ENCODE results near the gene CCDC167.

The CCDC167 gene

DNA sequence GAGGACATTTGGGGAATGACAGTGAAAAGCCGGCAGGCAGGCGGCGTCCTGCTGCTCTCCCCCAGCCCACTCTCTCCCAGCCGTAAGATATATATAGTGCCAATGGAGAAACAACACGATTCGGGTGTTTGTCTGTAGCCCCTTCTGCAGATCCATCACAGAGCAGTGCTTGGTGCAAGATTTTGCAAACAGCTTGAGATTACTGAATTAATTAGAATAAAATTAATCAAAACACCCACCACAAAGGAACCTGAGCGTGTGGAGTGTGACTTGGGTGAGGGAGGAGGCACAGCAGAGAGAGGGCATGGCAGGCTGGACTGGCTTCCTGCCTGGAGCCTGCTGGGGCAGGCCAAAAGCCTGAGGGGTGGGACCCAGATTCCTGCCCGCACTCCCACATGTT, 28.8 kb upstream of the CCDC167 start:
- H3K36me3 ChIP-seq = no peaks in the 10 kb centered on the region
- no peak for TF ChIP-seq CTCF (IDR thresholded peaks at IDR 0.05; ENCODE audit: low read depth, low read length)
- DNase-seq = no peak
- no peak overlapping the region for H3K27ac ChIP-seq
- no peaks in the 10 kb centered on the region for H3K27me3 ChIP-seq (ENCODE audit: insufficient read depth, low read depth, severe bottlenecking)
- no peaks in the 10 kb centered on the region for H3K9me3 ChIP-seq (ENCODE audit: severe bottlenecking)
- no peak overlapping the region for H3K4me3 ChIP-seq (ENCODE audit: low read depth, low read length)

GRCh38 chr6:37525460-37526357, 26.0 kb upstream of the CCDC167 start:
- peak; percentile 45 for DNase-seq
- no peaks in the 10 kb centered on the region for H3K9me3 ChIP-seq (ENCODE audit: severe bottlenecking)
- TF ChIP-seq CTCF (IDR thresholded peaks at IDR 0.05; ENCODE audit: low read depth, low read length) = peak; percentile 23; the same call in 1 of the 2 replicates
- no peak overlapping the region for H3K4me3 ChIP-seq (ENCODE audit: low read depth, low read length)
- no peaks in the 10 kb centered on the region for H3K27me3 ChIP-seq (ENCODE audit: insufficient read depth, low read depth, severe bottlenecking)
- peak overlapping the region; percentile 49; the same call in 1 of the 2 replicates for H3K27ac ChIP-seq
- no peaks in the 10 kb centered on the region for H3K36me3 ChIP-seq

- Histone ChIP-seq H3K27ac (peak overlapping the region; percentile 49), H3K27me3 (ENCODE audit: insufficient read depth, low read depth, severe bottlenecking) (no peaks in the 10 kb centered on the region), H3K4me3 (ENCODE audit: low read depth, low read length) (no peak overlapping the region), H3K36me3 (no peaks in the 10 kb centered on the region), H3K9me3 (ENCODE audit: severe bottlenecking) (no peaks in the 10 kb centered on the region)
- no peak for TF ChIP-seq CTCF (IDR thresholded peaks at IDR 0.05; ENCODE audit: low read depth, low read length)
- no peak for DNase-seq
Measured at GRCh38 chr6:37524970-37525318, 25.3 kb upstream of the CCDC167 start.

GRCh38 chr6:37524025-37524969, 24.6 kb upstream of the CCDC167 start:
- peak; percentile 53 for DNase-seq
- Histone ChIP-seq H3K36me3 (no peaks in the 10 kb centered on the region), H3K9me3 (ENCODE audit: severe bottlenecking) (peaks cover 4% of the 10 kb centered on the region), H3K27ac (peak overlapping the region; percentile 49), H3K27me3 (ENCODE audit: insufficient read depth, low read depth, severe bottlenecking) (no peaks in the 10 kb centered on the region), H3K4me3 (ENCODE audit: low read depth, low read length) (no peak overlapping the region)
- TF ChIP-seq CTCF (IDR thresholded peaks at IDR 0.05; ENCODE audit: low read depth, low read length) = no peak

DNA sequence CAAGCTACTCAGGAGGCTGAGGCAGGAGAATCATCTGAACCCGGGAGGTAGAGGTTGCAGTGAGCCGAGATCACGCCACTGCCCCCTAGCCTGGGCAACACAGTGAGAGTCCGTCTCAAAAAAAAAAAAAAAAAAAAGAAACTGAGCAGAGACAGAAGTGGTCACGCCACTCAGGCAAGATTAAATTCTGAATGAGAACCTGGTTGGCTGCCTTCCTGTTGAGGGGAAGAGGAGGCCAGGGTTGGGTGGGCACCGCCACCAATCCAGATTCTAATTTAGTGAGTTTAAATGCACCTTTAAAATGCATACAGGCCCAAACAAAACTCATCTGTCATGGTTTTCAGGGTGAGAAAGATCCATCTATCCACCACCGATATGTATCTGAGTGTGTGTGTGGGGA, 23.7 kb upstream of the CCDC167 start:
- Histone ChIP-seq H3K27me3 (ENCODE audit: insufficient read depth, low read depth, severe bottlenecking) (no peaks in the 10 kb centered on the region), H3K4me3 (ENCODE audit: low read depth, low read length) (no peak overlapping the region), H3K36me3 (no peaks in the 10 kb centered on the region), H3K9me3 (ENCODE audit: severe bottlenecking) (peaks cover 10% of the 10 kb centered on the region), H3K27ac (no peak overlapping the region)
- no peak for DNase-seq
- peak; percentile 27; the same call in 1 of the 2 replicates for TF ChIP-seq CTCF (IDR thresholded peaks at IDR 0.05; ENCODE audit: low read depth, low read length)
